HL-60 (cell line): ENCODE data around the gene TMPO.

Source experiments
- GABPA ChIP-seq: IDR thresholded peaks from 2 replicates; pipeline ENCODE4 v1.6.1; 2012; ENCODE audit warnings: low read depth
- POLR2AphosphoS5 ChIP-seq: IDR thresholded peaks from 2 replicates; pipeline ENCODE4 v1.6.1; 2012; ENCODE audit warnings: low read depth
- TF ChIP-seq, protein P1 (sequence below): IDR thresholded peaks from one replicate; pipeline ENCODE4 v1.5.1; 2011; ENCODE audit warnings: low read length, control low read depth, inconsistent platforms; ENCODE audit not compliant: insufficient read depth
- TF ChIP-seq, protein P2 (sequence below): IDR thresholded peaks from 2 replicates; pipeline ENCODE4 v1.6.1; 2012; ENCODE audit warnings: low read depth; ENCODE audit not compliant: insufficient replicate concordance

DNA sequence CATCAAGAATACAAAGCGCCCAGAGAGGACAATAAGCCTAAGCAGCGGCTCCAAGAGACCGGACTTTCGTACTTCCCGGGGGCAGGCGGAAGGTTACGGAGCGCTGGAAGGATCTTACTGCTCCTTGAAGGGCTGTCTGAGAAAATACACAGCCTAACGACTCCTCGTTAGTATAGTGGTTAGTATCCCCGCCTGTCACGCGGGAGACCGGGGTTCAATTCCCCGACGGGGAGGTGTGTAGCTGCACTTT is 12.1 kb upstream of the TMPO start:
- TF ChIP-seq, protein P1, sequence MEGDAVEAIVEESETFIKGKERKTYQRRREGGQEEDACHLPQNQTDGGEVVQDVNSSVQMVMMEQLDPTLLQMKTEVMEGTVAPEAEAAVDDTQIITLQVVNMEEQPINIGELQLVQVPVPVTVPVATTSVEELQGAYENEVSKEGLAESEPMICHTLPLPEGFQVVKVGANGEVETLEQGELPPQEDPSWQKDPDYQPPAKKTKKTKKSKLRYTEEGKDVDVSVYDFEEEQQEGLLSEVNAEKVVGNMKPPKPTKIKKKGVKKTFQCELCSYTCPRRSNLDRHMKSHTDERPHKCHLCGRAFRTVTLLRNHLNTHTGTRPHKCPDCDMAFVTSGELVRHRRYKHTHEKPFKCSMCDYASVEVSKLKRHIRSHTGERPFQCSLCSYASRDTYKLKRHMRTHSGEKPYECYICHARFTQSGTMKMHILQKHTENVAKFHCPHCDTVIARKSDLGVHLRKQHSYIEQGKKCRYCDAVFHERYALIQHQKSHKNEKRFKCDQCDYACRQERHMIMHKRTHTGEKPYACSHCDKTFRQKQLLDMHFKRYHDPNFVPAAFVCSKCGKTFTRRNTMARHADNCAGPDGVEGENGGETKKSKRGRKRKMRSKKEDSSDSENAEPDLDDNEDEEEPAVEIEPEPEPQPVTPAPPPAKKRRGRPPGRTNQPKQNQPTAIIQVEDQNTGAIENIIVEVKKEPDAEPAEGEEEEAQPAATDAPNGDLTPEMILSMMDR, result no peak
- TF ChIP-seq POLR2AphosphoS5 (no peak), GABPA (no peak)
- TF ChIP-seq, protein P2, sequence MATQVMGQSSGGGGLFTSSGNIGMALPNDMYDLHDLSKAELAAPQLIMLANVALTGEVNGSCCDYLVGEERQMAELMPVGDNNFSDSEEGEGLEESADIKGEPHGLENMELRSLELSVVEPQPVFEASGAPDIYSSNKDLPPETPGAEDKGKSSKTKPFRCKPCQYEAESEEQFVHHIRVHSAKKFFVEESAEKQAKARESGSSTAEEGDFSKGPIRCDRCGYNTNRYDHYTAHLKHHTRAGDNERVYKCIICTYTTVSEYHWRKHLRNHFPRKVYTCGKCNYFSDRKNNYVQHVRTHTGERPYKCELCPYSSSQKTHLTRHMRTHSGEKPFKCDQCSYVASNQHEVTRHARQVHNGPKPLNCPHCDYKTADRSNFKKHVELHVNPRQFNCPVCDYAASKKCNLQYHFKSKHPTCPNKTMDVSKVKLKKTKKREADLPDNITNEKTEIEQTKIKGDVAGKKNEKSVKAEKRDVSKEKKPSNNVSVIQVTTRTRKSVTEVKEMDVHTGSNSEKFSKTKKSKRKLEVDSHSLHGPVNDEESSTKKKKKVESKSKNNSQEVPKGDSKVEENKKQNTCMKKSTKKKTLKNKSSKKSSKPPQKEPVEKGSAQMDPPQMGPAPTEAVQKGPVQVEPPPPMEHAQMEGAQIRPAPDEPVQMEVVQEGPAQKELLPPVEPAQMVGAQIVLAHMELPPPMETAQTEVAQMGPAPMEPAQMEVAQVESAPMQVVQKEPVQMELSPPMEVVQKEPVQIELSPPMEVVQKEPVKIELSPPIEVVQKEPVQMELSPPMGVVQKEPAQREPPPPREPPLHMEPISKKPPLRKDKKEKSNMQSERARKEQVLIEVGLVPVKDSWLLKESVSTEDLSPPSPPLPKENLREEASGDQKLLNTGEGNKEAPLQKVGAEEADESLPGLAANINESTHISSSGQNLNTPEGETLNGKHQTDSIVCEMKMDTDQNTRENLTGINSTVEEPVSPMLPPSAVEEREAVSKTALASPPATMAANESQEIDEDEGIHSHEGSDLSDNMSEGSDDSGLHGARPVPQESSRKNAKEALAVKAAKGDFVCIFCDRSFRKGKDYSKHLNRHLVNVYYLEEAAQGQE, result no peak
